ENCODE measurements around the gene PLSCR3. TPM values are rescaled to one million over a fixed set of nuclear protein-coding genes. Genes with fewer than 3 reads are reported as not detected.

The PLSCR3 gene
- total and polyA plus RNA-seq, 2 donors (not counting 3 experiments of a cell fraction or from before 2014, with no cell fraction given), result 59.9 to 94.8 TPM

DNA sequence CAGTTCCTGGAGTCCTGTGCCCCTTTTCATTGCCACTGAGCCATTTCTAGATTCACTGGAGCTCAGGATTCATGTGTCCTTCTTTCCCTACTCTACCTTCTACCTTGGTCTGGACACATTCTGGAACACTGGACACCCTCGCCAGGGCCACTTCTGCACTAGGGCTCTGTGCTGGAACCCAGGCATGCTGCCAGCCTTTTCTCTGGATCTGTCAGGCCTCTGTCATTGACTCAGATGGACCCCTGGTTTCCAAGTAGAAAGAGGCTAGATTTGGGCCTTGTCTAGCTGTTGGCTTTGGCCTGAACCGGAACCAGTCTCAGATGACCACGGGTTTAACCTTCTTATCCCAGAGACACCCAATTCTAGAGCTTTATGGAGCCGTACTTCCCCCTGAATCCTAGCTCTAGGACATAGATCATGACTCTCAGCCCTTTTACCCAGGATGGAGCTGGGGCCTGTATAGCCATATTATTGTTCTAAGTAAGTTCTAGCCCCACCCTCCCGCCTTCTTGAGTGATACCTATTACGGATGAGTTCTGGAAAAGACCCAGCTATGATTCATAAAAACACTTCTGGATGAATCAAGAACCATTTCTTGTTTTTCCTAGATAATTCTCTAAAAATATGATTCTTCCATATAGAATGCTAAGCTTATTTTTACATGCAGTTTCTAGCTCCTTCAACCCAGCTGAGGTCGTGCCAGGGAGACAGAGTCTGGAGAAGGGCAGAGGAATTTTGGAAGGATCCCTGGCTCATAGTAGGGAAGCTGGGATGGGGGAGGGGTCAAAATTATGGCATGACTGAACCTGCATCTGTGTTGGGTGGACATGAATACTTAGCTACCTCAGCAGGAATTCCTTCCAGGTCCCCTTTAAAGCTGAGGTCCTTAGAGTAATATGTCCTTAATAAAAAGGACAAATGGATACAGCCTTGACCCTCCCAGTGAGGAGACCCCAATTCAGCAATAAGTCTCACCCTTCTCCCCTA lies 49.5 kb upstream of the PLSCR3 start:
- Histone ChIP-seq H3K9me1 (replicated peaks; ENCODE audit: control insufficient read depth, extremely low read depth, insufficient read depth, low read length) (no peaks in the 10 kb centered on the region), H2AFZ (ENCODE audit: low read depth, low read length) (no peak overlapping the region), H3K4me3 (replicated peaks in 1 of 3; ENCODE audit: insufficient read depth in 1 of 3, low read depth in 1 of 3, low read length in 3 of 3) (no peak overlapping the region), H3K27ac (ENCODE audit: insufficient read depth, low read depth, low read length) (no peak overlapping the region), H3K9ac (replicated peaks; ENCODE audit: extremely low read depth, insufficient read depth, low read length) (no peak overlapping the region), H3K79me2 (ENCODE audit: control insufficient read depth, insufficient read depth, low read length) (no peaks in the 10 kb centered on the region), H3K4me2 (ENCODE audit: insufficient read depth, low read length) (no peak overlapping the region), H3K27me3 (ENCODE audit: control insufficient read depth in 2 of 2, insufficient read depth in 2 of 2, low read length in 2 of 2) (peaks cover 29 to 41% of the 10 kb centered on the region in 2 experiments), H3K9me3 (replicated peaks; ENCODE audit: control insufficient read depth, insufficient read depth, low read length) (no peaks in the 10 kb centered on the region), H3K4me1 (ENCODE audit: control insufficient read depth, extremely low read depth, insufficient read depth, low read length) (peaks cover 20% of the 10 kb centered on the region), H3K36me3 (ENCODE audit: control insufficient read depth in 2 of 2, extremely low read depth in 1 of 2, insufficient read depth in 2 of 2, low read length in 2 of 2) (no peaks in the 10 kb centered on the region), H4K20me1 (replicated peaks; ENCODE audit: control insufficient read depth, extremely low read depth, insufficient read depth, low read length) (no peaks in the 10 kb centered on the region)
- POLR2A ChIA-PET, result interaction anchor here (1.2 kb wide), 1 partner anchor 40 kb away, joined by 7 read pairs; the partner anchor contains the start of gene POLR2A
- intact Hi-C loops (cut with micrococcal nuclease) (no loop called here), dilution Hi-C loops (cut with MboI; ENCODE audit: extremely low pct_ligation_motif_present, low sequenced_read_pairs) (no loop called here)
- DNase-seq (ENCODE audit: low read depth, low spot score), result peak; percentile 14
- BruUV-seq (replicated peaks), result no TSS peak
- peak; percentile 54 for FAIRE-seq
- peak; percentile 31 for TF ChIP-seq FOS (IDR thresholded peaks at IDR 0.05; ENCODE audit: borderline replicate concordance, insufficient read depth, low read length)
- TF ChIP-seq, protein P1, sequence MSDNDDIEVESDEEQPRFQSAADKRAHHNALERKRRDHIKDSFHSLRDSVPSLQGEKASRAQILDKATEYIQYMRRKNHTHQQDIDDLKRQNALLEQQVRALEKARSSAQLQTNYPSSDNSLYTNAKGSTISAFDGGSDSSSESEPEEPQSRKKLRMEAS (IDR thresholded peaks at IDR 0.05; ENCODE audit: insufficient read depth, insufficient read length), result no peak
- CTCF ChIA-PET, result interaction anchor here (0.9 to 4.1 kb wide), 10 partner anchors 7 to 398 kb away, joined by 3 to 30 read pairs (median 4); partner anchors contain the start of genes TMEM102 and TNFSF13

DNA sequence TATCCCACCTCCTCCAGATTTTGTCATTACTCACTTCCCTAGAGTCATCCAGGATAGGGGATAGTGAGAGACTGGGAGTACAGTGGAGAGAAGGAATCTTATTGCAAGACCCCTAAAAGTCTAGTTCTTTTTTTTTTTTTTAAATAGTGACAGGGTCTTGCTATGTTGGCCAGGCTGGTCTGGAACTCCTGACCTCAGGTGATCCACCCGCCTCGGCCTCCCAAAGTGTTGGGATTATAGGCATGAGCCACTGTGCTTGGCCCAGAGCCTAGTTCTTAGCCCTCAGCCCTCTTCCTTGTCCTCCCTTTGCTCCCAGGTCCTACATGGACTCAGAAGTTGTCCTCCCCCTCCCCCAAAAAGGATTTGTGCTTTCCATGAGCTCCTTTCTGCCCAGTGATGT lies 47.8 kb upstream of the PLSCR3 start:
- peaks cover 31 to 42% of the 10 kb centered on the region in 2 experiments for H3K27me3 ChIP-seq (ENCODE audit: control insufficient read depth in 2 of 2, insufficient read depth in 2 of 2, low read length in 2 of 2)
- POLR2A ChIA-PET, result no interaction called here
- no TSS peak for BruUV-seq (replicated peaks)

More for the DNA sequence above, 47.8 kb upstream of the PLSCR3 start:
- peaks cover 20% of the 10 kb centered on the region for H3K4me1 ChIP-seq (ENCODE audit: control insufficient read depth, extremely low read depth, insufficient read depth, low read length)
- dilution Hi-C loops (cut with MboI; ENCODE audit: extremely low pct_ligation_motif_present, low sequenced_read_pairs) (no loop called here), intact Hi-C loops (cut with micrococcal nuclease) (no loop called here)
- no peak overlapping the region for H3K27ac ChIP-seq (ENCODE audit: insufficient read depth, low read depth, low read length)
- H3K79me2 ChIP-seq (ENCODE audit: control insufficient read depth, insufficient read depth, low read length), result no peaks in the 10 kb centered on the region
- H3K9me1 ChIP-seq (replicated peaks; ENCODE audit: control insufficient read depth, extremely low read depth, insufficient read depth, low read length), result no peaks in the 10 kb centered on the region
- DNase-seq (ENCODE audit: low read depth, low spot score) (no peak), FAIRE-seq (no peak)
- H3K9me3 ChIP-seq (replicated peaks; ENCODE audit: control insufficient read depth, insufficient read depth, low read length), result no peaks in the 10 kb centered on the region
- CTCF ChIA-PET, result interaction anchor here (1.2 to 3.0 kb wide), 3 partner anchors 38 to 119 kb away, joined by 3 to 17 read pairs (median 7); no protein-coding TSS in a partner anchor
- H3K36me3 ChIP-seq (ENCODE audit: control insufficient read depth in 2 of 2, extremely low read depth in 1 of 2, insufficient read depth in 2 of 2, low read length in 2 of 2), result no peaks in the 10 kb centered on the region
- H3K9ac ChIP-seq (replicated peaks; ENCODE audit: extremely low read depth, insufficient read depth, low read length), result no peak overlapping the region
- H3K4me2 ChIP-seq (ENCODE audit: insufficient read depth, low read length), result no peak overlapping the region
- H3K4me3 ChIP-seq (replicated peaks in 1 of 3; ENCODE audit: insufficient read depth in 1 of 3, low read depth in 1 of 3, low read length in 3 of 3), result no peak overlapping the region
- TF ChIP-seq, protein P2, sequence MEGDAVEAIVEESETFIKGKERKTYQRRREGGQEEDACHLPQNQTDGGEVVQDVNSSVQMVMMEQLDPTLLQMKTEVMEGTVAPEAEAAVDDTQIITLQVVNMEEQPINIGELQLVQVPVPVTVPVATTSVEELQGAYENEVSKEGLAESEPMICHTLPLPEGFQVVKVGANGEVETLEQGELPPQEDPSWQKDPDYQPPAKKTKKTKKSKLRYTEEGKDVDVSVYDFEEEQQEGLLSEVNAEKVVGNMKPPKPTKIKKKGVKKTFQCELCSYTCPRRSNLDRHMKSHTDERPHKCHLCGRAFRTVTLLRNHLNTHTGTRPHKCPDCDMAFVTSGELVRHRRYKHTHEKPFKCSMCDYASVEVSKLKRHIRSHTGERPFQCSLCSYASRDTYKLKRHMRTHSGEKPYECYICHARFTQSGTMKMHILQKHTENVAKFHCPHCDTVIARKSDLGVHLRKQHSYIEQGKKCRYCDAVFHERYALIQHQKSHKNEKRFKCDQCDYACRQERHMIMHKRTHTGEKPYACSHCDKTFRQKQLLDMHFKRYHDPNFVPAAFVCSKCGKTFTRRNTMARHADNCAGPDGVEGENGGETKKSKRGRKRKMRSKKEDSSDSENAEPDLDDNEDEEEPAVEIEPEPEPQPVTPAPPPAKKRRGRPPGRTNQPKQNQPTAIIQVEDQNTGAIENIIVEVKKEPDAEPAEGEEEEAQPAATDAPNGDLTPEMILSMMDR (IDR thresholded peaks at IDR 0.05; ENCODE audit: extremely low read depth in 1 of 2, insufficient read depth in 1 of 2, low read depth in 1 of 2, low read length in 2 of 2), result no peak
- TF ChIP-seq FOS (IDR thresholded peaks at IDR 0.05; ENCODE audit: borderline replicate concordance, insufficient read depth, low read length) (no peak), EZH2 (IDR thresholded peaks at IDR 0.05; ENCODE audit: borderline replicate concordance, low read depth, low read length, severe bottlenecking) (no peak), MYC (IDR thresholded peaks at IDR 0.05; ENCODE audit: low read depth, low read length) (no peak), JUN (IDR thresholded peaks at IDR 0.05; ENCODE audit: borderline replicate concordance, insufficient read depth, insufficient read length, low read depth) (no peak), GATA2 (IDR thresholded peaks at IDR 0.05; ENCODE audit: insufficient read depth, insufficient read length, low read depth, low read length) (no peak), POLR2A (IDR thresholded peaks at IDR 0.05; ENCODE audit: low read depth, low read length) (no peak), POLR2AphosphoS5 (IDR thresholded peaks at IDR 0.05; ENCODE audit: insufficient read depth, low read depth, low read length) (no peak)
- TF ChIP-seq, protein P1 (IDR thresholded peaks at IDR 0.05; ENCODE audit: insufficient read depth, insufficient read length), result no peak
- no peaks in the 10 kb centered on the region for H4K20me1 ChIP-seq (replicated peaks; ENCODE audit: control insufficient read depth, extremely low read depth, insufficient read depth, low read length)
- H2AFZ ChIP-seq (ENCODE audit: low read depth, low read length), result no peak overlapping the region

Measured in endothelial cell of umbilical vein (primary cell).